Fibroblast of lung (primary cell): Measurements from ENCODE around the gene TBX4. TPM values are rescaled to one million over a fixed set of nuclear protein-coding genes. Genes with fewer than 3 reads are reported as not detected.

Source experiments
- DNase-seq, 2 donors: peaks; one replicate each; pipeline versions ENCODE4 v3.0.0 to v3.0.0-alpha.2; 2010; ENCODE audit warnings: low read depth in 2 of 2
- H2AFZ ChIP-seq: 2 replicates; pipeline ENCODE4 v1.5.1; 2012; ENCODE audit warnings: low read length, control low read depth, inconsistent platforms
- H3K27ac ChIP-seq: 2 replicates; pipeline ENCODE4 v1.5.1; 2011; ENCODE audit warnings: low read length, control low read depth; ENCODE audit not compliant: insufficient read depth
- H3K27me3 ChIP-seq: 2 replicates; pipeline ENCODE4 v1.5.1; 2011; ENCODE audit warnings: mild to moderate bottlenecking, low read length; ENCODE audit not compliant: control insufficient read depth, insufficient read depth
- H3K36me3 ChIP-seq: 2 replicates; pipeline ENCODE4 v1.5.1; 2011; ENCODE audit warnings: low read length; ENCODE audit not compliant: control insufficient read depth, insufficient read depth
- H3K4me1 ChIP-seq: 2 replicates; pipeline ENCODE4 v1.5.1; 2011; ENCODE audit warnings: low read length; ENCODE audit not compliant: control insufficient read depth, insufficient read depth; ENCODE audit errors: extremely low read depth
- H3K4me2 ChIP-seq: 2 replicates; pipeline ENCODE4 v1.5.1; 2011; ENCODE audit warnings: low read length, control low read depth; ENCODE audit not compliant: insufficient read depth; ENCODE audit errors: extremely low read depth
- H3K4me3 ChIP-seq, 4 experiments: fragments of 200-600 bp in 1 of 4; sonication (generic) in 1 of 4; replicated peaks in 1 of 4; 2 replicates each; pipeline ENCODE4 v1.5.1; 2011 to 2016; ENCODE audit warnings: low read length in 4 of 4, low read depth in 3 of 4, mild to moderate bottlenecking in 3 of 4, control low read depth in 2 of 4, inconsistent platforms in 1 of 4, mixed read lengths in 1 of 4; ENCODE audit not compliant: insufficient read depth in 1 of 4; ENCODE audit errors: control extremely low read depth in 1 of 4
- H3K79me2 ChIP-seq: 2 replicates; pipeline ENCODE4 v1.5.1; 2012; ENCODE audit warnings: mild to moderate bottlenecking, low read length, inconsistent platforms; ENCODE audit not compliant: control insufficient read depth, insufficient read depth
- H3K9ac ChIP-seq: 2 replicates; pipeline ENCODE4 v1.5.1; 2011; ENCODE audit warnings: mild to moderate bottlenecking, low read length, control low read depth; ENCODE audit not compliant: insufficient read depth
- H3K9me3 ChIP-seq: 2 replicates; pipeline ENCODE4 v1.5.1; 2012; ENCODE audit warnings: low read depth, low read length; ENCODE audit not compliant: control insufficient read depth, insufficient read depth
- H4K20me1 ChIP-seq: 2 replicates; pipeline ENCODE4 v1.5.1; 2011; ENCODE audit warnings: low read length; ENCODE audit not compliant: control insufficient read depth, insufficient read depth; ENCODE audit errors: extremely low read depth
- EZH2 ChIP-seq: IDR thresholded peaks from 2 replicates; pipeline ENCODE4 v1.5.1; 2012; ENCODE audit warnings: low read length, control low read depth, mild to moderate bottlenecking; ENCODE audit errors: missing control alignments
- polyA plus RNA-seq, 2 donors: library from polyadenylated mRNA; depleted of rRNA in 1 of 2; stranded (reverse) in 1 of 2; unstranded in 1 of 2; fragments of >200 nt; gene quantifications; 2 replicates each; pipeline ENCODE4 v1.2.1, GENCODE V29; 2011 to 2012; ENCODE audit warnings: missing spikeins in 1 of 2
- total RNA-seq: library from RNA; depleted of rRNA; stranded (reverse); fragments of >200 nt; gene quantifications from 2 replicates; pipeline ENCODE4 v1.2.1, GENCODE V29; 2014
- TF ChIP-seq, protein P1 (sequence below), 2 donors: IDR thresholded peaks in 1 of 2; conservative IDR thresholded peaks in 1 of 2; 1 replicate in 1 of 2; 2 replicates in 1 of 2; pipeline ENCODE4 v1.5.1; 2011 to 2012; ENCODE audit warnings: low read length in 2 of 2, control low read depth in 1 of 2, inconsistent platforms in 1 of 2, low read depth in 1 of 2, mild to moderate bottlenecking in 1 of 2

TBX4 gene
- total and polyA plus RNA-seq, 2 donors (not counting 1 experiment from before 2014, with no cell fraction given) = 44.1 to 93.9 TPM

DNA sequence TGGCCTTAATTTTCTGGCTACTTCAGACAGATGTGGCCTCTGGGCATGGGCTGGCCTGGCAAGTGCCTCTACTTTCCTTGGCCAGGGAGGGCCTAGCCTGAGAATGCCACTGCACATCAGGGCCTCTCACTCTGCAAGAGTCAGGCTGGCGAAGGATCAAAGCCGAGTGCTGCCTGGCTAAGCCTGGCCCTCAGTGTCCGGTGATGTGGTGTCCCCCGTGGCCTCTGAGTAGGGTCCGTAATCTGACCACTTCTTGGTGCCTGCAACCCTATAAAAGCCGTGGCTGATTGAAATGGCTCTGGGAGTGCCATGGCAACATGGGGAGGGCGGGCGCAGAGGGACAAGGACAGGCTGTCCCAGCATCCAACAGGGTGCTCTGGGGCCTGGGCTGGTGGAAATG is 30.2 kb downstream of the TBX4 start:
- Histone ChIP-seq H3K27ac (no peak overlapping the region), H3K9me3 (no peaks in the 10 kb centered on the region), H4K20me1 (no peaks in the 10 kb centered on the region), H3K4me2 (no peak overlapping the region), H2AFZ (no peak overlapping the region), H3K4me1 (peaks cover 36% of the 10 kb centered on the region), H3K4me3 (no peak overlapping the region), H3K9ac (no peak overlapping the region), H3K27me3 (no peaks in the 10 kb centered on the region), H3K79me2 (peaks cover 7% of the 10 kb centered on the region), H3K36me3 (peaks cover 34% of the 10 kb centered on the region)
- DNase-seq = no peak
- no peak for TF ChIP-seq EZH2
- TF ChIP-seq, protein P1, sequence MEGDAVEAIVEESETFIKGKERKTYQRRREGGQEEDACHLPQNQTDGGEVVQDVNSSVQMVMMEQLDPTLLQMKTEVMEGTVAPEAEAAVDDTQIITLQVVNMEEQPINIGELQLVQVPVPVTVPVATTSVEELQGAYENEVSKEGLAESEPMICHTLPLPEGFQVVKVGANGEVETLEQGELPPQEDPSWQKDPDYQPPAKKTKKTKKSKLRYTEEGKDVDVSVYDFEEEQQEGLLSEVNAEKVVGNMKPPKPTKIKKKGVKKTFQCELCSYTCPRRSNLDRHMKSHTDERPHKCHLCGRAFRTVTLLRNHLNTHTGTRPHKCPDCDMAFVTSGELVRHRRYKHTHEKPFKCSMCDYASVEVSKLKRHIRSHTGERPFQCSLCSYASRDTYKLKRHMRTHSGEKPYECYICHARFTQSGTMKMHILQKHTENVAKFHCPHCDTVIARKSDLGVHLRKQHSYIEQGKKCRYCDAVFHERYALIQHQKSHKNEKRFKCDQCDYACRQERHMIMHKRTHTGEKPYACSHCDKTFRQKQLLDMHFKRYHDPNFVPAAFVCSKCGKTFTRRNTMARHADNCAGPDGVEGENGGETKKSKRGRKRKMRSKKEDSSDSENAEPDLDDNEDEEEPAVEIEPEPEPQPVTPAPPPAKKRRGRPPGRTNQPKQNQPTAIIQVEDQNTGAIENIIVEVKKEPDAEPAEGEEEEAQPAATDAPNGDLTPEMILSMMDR (conservative IDR thresholded peaks at IDR 0.05 in 1 of 2, IDR thresholded peaks at IDR 0.05 in 1 of 2; ENCODE audit: low read depth in 1 of 2, low read length in 2 of 2) = no peak

DNA sequence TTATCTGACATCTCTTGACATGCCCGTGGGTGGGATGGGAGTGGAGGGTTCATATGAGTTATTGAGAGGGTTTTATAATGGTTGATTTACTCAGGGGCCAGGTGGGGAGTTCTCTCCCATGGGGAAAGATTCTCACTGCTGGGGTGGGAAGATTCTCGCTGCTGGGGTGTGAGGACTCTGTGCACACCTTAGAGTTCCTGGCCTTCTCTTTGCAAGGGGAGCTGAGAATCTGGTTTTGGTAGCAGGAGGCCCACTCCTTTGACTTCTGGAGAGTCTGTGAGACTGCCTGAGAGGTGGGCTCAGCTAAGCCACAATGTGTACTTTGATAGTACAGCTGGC is 31.5 kb downstream of the TBX4 start:
- TF ChIP-seq, protein P1 (conservative IDR thresholded peaks at IDR 0.05 in 1 of 2, IDR thresholded peaks at IDR 0.05 in 1 of 2; ENCODE audit: low read depth in 1 of 2, low read length in 2 of 2) = no peak
- no peak for TF ChIP-seq EZH2
- Histone ChIP-seq H3K79me2 (peaks cover 4% of the 10 kb centered on the region), H3K9me3 (no peaks in the 10 kb centered on the region), H3K36me3 (peaks cover 29% of the 10 kb centered on the region), H3K4me3 (no peak overlapping the region), H3K9ac (no peak overlapping the region), H3K4me1 (peaks cover 34% of the 10 kb centered on the region), H4K20me1 (no peaks in the 10 kb centered on the region), H2AFZ (no peak overlapping the region), H3K27me3 (no peaks in the 10 kb centered on the region), H3K27ac (no peak overlapping the region), H3K4me2 (no peak overlapping the region)
- no peak for DNase-seq

DNA sequence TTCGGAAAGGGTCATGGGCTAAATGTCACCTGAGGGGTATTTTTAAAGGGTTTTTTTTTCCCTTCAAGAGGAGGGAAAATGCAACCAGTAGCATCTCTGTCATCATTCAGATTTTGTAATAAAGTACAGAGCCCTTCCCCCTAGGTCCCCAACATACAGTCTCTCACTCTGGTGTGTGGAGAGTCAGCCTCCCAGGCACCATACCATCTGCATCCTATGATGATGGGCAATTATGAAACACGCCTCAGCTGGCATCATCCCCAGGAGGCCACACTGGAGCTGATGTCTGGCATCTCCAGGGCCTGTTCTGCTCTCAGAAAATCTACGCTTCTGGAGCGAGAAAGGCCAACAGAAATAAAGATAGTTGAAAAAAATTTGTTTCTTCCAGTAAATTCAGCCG is 32.0 kb downstream of the TBX4 start:
- H4K20me1 ChIP-seq = no peaks in the 10 kb centered on the region
- H3K9ac ChIP-seq = no peak overlapping the region
- H3K4me3 ChIP-seq = no peak overlapping the region
- peaks cover 25% of the 10 kb centered on the region for H3K36me3 ChIP-seq
- peaks cover 29% of the 10 kb centered on the region for H3K4me1 ChIP-seq
- no peak overlapping the region for H3K27ac ChIP-seq
- no peak overlapping the region for H2AFZ ChIP-seq
- H3K27me3 ChIP-seq = no peaks in the 10 kb centered on the region
- no peak overlapping the region for H3K4me2 ChIP-seq
- no peak for DNase-seq
- TF ChIP-seq, protein P1 (conservative IDR thresholded peaks at IDR 0.05 in 1 of 2, IDR thresholded peaks at IDR 0.05 in 1 of 2; ENCODE audit: low read depth in 1 of 2, low read length in 2 of 2) = no peak
- TF ChIP-seq EZH2 = no peak
- peaks cover 2% of the 10 kb centered on the region for H3K79me2 ChIP-seq
- H3K9me3 ChIP-seq = no peaks in the 10 kb centered on the region
